NCI-H446 (cell line): Measurements from ENCODE around the gene CYP27C1.
A peak's percentile ranks its signal among the peaks of the same experiment; 100 is the strongest.
"Not testable (repeated sequence)": the region's sequence is repeated elsewhere in the genome, so short reads cannot be mapped to it uniquely, and the experiment has no call there.

ENCODE experiments used
- DNase-seq, 2 experiments: peaks; one replicate each; lab custom pipeline; 2025; lab: John Stamatoyannopoulos, UW

The CYP27C1 gene

GRCh38 chr2:127224135-127224534, 4.0 kb upstream of the CYP27C1 start:
- DNase-seq: not testable (repeated sequence)

GRCh38 chr2:127220768-127221527, 849 bp upstream of the CYP27C1 start:
- no peak for DNase-seq

- no peak for DNase-seq
Observed at GRCh38 chr2:127219171-127220070, 678 bp downstream of the CYP27C1 start.

- DNase-seq: no peak
Observed at GRCh38 chr2:127218812-127219170, 1.3 kb downstream of the CYP27C1 start.

GRCh38 chr2:127217470-127218325, 2.4 kb downstream of the CYP27C1 start:
- no peak for DNase-seq

GRCh38 chr2:127216593-127216992, 3.5 kb downstream of the CYP27C1 start:
- no peak for DNase-seq

GRCh38 chr2:127216095-127216494, 4.0 kb downstream of the CYP27C1 start:
- no peak for DNase-seq

- DNase-seq: not testable (repeated sequence)
Observed at GRCh38 chr2:127214201-127214600, 5.9 kb downstream of the CYP27C1 start.

GRCh38 chr2:127208313-127208712, 11.8 kb downstream of the CYP27C1 start:
- peak; percentile 7 to 46 for DNase-seq

- no peak for DNase-seq
Observed at GRCh38 chr2:127205218-127206125, 14.6 kb downstream of the CYP27C1 start.

GRCh38 chr2:127201452-127201851, 18.6 kb downstream of the CYP27C1 start:
- DNase-seq: no peak

- no peak for DNase-seq
Observed at GRCh38 chr2:127200962-127201361, 19.1 kb downstream of the CYP27C1 start.

- DNase-seq: no peak
Observed at GRCh38 chr2:127199223-127199622, 20.9 kb downstream of the CYP27C1 start.

GRCh38 chr2:127197475-127198385, 22.4 kb downstream of the CYP27C1 start:
- DNase-seq: peak; percentile 5 to 51

GRCh38 chr2:127196998-127197397, 23.1 kb downstream of the CYP27C1 start:
- no peak for DNase-seq

GRCh38 chr2:127196549-127196948, 23.6 kb downstream of the CYP27C1 start:
- no peak for DNase-seq

GRCh38 chr2:127195140-127196074, 24.7 kb downstream of the CYP27C1 start:
- no peak for DNase-seq

- DNase-seq: no peak
Observed at GRCh38 chr2:127194447-127194846, 25.7 kb downstream of the CYP27C1 start.

GRCh38 chr2:127193967-127194280, 26.2 kb downstream of the CYP27C1 start:
- no peak for DNase-seq
